Stomach (tissue), 4 donors: ENCODE measurements around the gene SPARCL1.

Experiments
- CTCF ChIP-seq, 7 experiments: fragments of 450-650 bp in 4 of 7; fragments of 200-600 bp in 3 of 7; sonication (generic) in 3 of 7; IDR thresholded peaks; one replicate each; pipeline ENCODE4 v1.5.1; 2016 to 2019; ENCODE audit warnings: antibody characterized with exemption in 7 of 7, control low read depth in 2 of 7, mild to moderate bottlenecking in 1 of 7
- EP300 ChIP-seq: sonication (generic); formaldehyde crosslinking; IDR thresholded peaks from one replicate; pipeline ENCODE4 v1.6.1; 2017; ENCODE audit warnings: antibody characterized with exemption
- POLR2AphosphoS5 ChIP-seq, 3 donors: sonication (generic); formaldehyde crosslinking; IDR thresholded peaks; one replicate each; pipeline ENCODE4 v1.6.1; 2016; ENCODE audit warnings: antibody characterized with exemption in 3 of 3

GRCh38 chr4:87506974-87507701, 22.0 kb downstream of the SPARCL1 start:
- TF ChIP-seq CTCF (IDR thresholded peaks at IDR 0.05) (no peak), POLR2AphosphoS5 (IDR thresholded peaks at IDR 0.05) (peak in 2 of 3 donors; percentile 27), EP300 (no peak)
